Measurements from ENCODE around the gene PXDN.

GRCh38 chr2:1709335-1709605, 35.0 kb downstream of the PXDN start:
- TF ChIP-seq, protein P1, sequence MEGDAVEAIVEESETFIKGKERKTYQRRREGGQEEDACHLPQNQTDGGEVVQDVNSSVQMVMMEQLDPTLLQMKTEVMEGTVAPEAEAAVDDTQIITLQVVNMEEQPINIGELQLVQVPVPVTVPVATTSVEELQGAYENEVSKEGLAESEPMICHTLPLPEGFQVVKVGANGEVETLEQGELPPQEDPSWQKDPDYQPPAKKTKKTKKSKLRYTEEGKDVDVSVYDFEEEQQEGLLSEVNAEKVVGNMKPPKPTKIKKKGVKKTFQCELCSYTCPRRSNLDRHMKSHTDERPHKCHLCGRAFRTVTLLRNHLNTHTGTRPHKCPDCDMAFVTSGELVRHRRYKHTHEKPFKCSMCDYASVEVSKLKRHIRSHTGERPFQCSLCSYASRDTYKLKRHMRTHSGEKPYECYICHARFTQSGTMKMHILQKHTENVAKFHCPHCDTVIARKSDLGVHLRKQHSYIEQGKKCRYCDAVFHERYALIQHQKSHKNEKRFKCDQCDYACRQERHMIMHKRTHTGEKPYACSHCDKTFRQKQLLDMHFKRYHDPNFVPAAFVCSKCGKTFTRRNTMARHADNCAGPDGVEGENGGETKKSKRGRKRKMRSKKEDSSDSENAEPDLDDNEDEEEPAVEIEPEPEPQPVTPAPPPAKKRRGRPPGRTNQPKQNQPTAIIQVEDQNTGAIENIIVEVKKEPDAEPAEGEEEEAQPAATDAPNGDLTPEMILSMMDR (conservative IDR thresholded peaks at IDR 0.05; ENCODE audit: low read depth, low read length): no peak
- TF ChIP-seq EZH2 (IDR thresholded peaks at IDR 0.05; ENCODE audit: low read length, unreplicated experiment): no peak

All from PC-3 (cell line).